CD14-positive monocyte (primary cell): Measurements from ENCODE around the gene FIGN. TPM values are rescaled to one million over a fixed set of nuclear protein-coding genes. Genes with fewer than 3 reads are reported as not detected.

Experiments used
- DNase-seq, 3 donors: peaks; one replicate each; pipeline ENCODE4 v3.0.0-alpha.2; 2011 to 2022
- H2AFZ ChIP-seq: 2 replicates; pipeline ENCODE4 v1.6.0; 2012; ENCODE audit warnings: mild to moderate bottlenecking, low read depth, low read length, inconsistent platforms; ENCODE audit not compliant: insufficient read depth, poor library complexity, severe bottlenecking
- H3K27ac ChIP-seq, 2 donors: 1 replicate in 1 of 2; 2 replicates in 1 of 2; pipeline ENCODE4 v1.5.1; 2012 to 2013; ENCODE audit warnings: low read length in 2 of 2, control low read depth in 1 of 2, inconsistent platforms in 1 of 2, low read depth in 1 of 2, mild to moderate bottlenecking in 1 of 2
- H3K27me3 ChIP-seq, 2 donors: one replicate each; pipeline versions ENCODE4 v1.6.0 to v1.6.1; 2011 to 2013; ENCODE audit warnings: low read length in 2 of 2; ENCODE audit not compliant: control insufficient read depth in 2 of 2, insufficient read depth in 2 of 2
- H3K36me3 ChIP-seq, 2 donors: replicated peaks in 1 of 2; 1 replicate in 1 of 2; 2 replicates in 1 of 2; pipeline versions ENCODE4 v1.5.1 to v1.6.1; 2012 to 2013; ENCODE audit warnings: low read length in 2 of 2, control low read depth in 1 of 2, inconsistent platforms in 1 of 2, mild to moderate bottlenecking in 1 of 2; ENCODE audit not compliant: insufficient read depth in 2 of 2, control insufficient read depth in 1 of 2
- H3K4me1 ChIP-seq, 2 donors: 1 replicate in 1 of 2; 2 replicates in 1 of 2; pipeline versions ENCODE4 v1.5.1 to v1.6.1; 2012 to 2013; ENCODE audit warnings: low read length in 2 of 2, control low read depth in 1 of 2, inconsistent platforms in 1 of 2, mild to moderate bottlenecking in 1 of 2, moderate library complexity in 1 of 2; ENCODE audit not compliant: insufficient read depth in 2 of 2, control insufficient read depth in 1 of 2
- H3K4me2 ChIP-seq: replicated peaks from 2 replicates; pipeline ENCODE3; 2012; ENCODE audit warnings: low read length, moderate library complexity, mild to moderate bottlenecking; ENCODE audit not compliant: poor library complexity, severe bottlenecking; ENCODE audit errors: extremely low read depth
- H3K4me3 ChIP-seq, 3 experiments: fragments of 200-600 bp in 1 of 3; sonication (generic) in 1 of 3; replicated peaks in 1 of 3; 1 replicate in 2 of 3; 2 replicates in 1 of 3; pipeline ENCODE4 v1.5.1; 2011 to 2013; ENCODE audit warnings: low read length in 3 of 3, mild to moderate bottlenecking in 3 of 3, control low read depth in 2 of 3, low read depth in 2 of 3, inconsistent platforms in 1 of 3, moderate library complexity in 1 of 3
- H3K79me2 ChIP-seq: 2 replicates; pipeline ENCODE4 v1.6.0; 2012; ENCODE audit warnings: mild to moderate bottlenecking, control low read depth, inconsistent platforms, low read length, moderate library complexity; ENCODE audit not compliant: insufficient read depth
- H3K9ac ChIP-seq: 2 replicates; pipeline ENCODE4 v1.6.0; 2017; ENCODE audit warnings: low read length, mild to moderate bottlenecking; ENCODE audit not compliant: insufficient read depth, poor library complexity, severe bottlenecking
- H3K9me3 ChIP-seq, 2 donors: replicated peaks in 1 of 2; 1 replicate in 1 of 2; 2 replicates in 1 of 2; pipeline versions ENCODE4 v1.5.1 to v1.6.1; 2012 to 2013; ENCODE audit warnings: low read length in 2 of 2, control low read depth in 1 of 2; ENCODE audit not compliant: control insufficient read depth in 1 of 2, insufficient read depth in 1 of 2
- H4K20me1 ChIP-seq: 2 replicates; pipeline ENCODE4 v1.6.0; 2012; ENCODE audit warnings: mild to moderate bottlenecking, low read length, control low read depth, moderate library complexity; ENCODE audit not compliant: insufficient read depth
- H3K27ac Mint-ChIP-seq, 7 donors: one replicate each; pipeline ENCODE4 v1.8.0; 2020; ENCODE audit warnings: mild to moderate bottlenecking in 7 of 7, mixed read lengths in 7 of 7, moderate library complexity in 6 of 7, inconsistent platforms in 2 of 7
- H3K27me3 Mint-ChIP-seq, 3 donors: one replicate each; pipeline ENCODE4 v1.8.0; 2021 to 2022; ENCODE audit warnings: low read depth in 3 of 3, mild to moderate bottlenecking in 3 of 3, mixed read lengths in 3 of 3, moderate library complexity in 3 of 3, inconsistent platforms in 1 of 3
- H3K36me3 Mint-ChIP-seq, 2 donors: one replicate each; pipeline ENCODE4 v1.8.0; 2020; ENCODE audit warnings: mixed read lengths in 2 of 2, inconsistent platforms in 1 of 2, mild to moderate bottlenecking in 1 of 2
- H3K4me1 Mint-ChIP-seq: one replicate; pipeline ENCODE4 v1.8.0; 2020; ENCODE audit warnings: mild to moderate bottlenecking, mixed read lengths
- H3K4me3 Mint-ChIP-seq, 2 donors: one replicate each; pipeline ENCODE4 v1.8.0; 2020; ENCODE audit warnings: mild to moderate bottlenecking in 2 of 2, mixed read lengths in 2 of 2, moderate library complexity in 1 of 2
- H3K9me3 Mint-ChIP-seq, 7 donors: one replicate each; pipeline ENCODE4 v1.8.0; 2020 to 2022; ENCODE audit warnings: mixed read lengths in 7 of 7, mild to moderate bottlenecking in 6 of 7, moderate library complexity in 6 of 7, inconsistent platforms in 2 of 7
- WGBS: methylation state at CpG from one replicate; pipeline ENCODE4 v1.1.5; 2013; ENCODE audit warnings: missing lambda C conversion rate; ENCODE audit not compliant: insufficient coverage; 5-methylcytosine and 5-hydroxymethylcytosine counted together
- intact Hi-C, 2 donors: fragments of 100-400 bp; cut with micrococcal nuclease; formaldehyde crosslinking; loops; one replicate each; pipeline versions ENCODE4 v1.15.0 to v1.15.1; 2023
- polyA plus RNA-seq, 3 donors: library from polyadenylated mRNA; depleted of rRNA in 1 of 3; unstranded in 2 of 3; stranded (reverse) in 1 of 3; fragments of 300-500 nt in 2 of 3; fragments of >200 nt in 1 of 3; fragmentation: Illumina TruSeq in 2 of 3; gene quantifications; 1 replicate in 2 of 3; 2 replicates in 1 of 3; pipeline ENCODE4 v1.2.3, GENCODE V29; 2012 to 2021
- TF ChIP-seq, protein P1 (sequence below): fragments of 200-600 bp; IDR thresholded peaks from one replicate; pipeline ENCODE4 v1.8.0; 2022; ENCODE audit warnings: antibody characterized with exemption, mild to moderate bottlenecking

Gene FIGN
- polyA plus RNA-seq, 3 donors, result not detected

DNA sequence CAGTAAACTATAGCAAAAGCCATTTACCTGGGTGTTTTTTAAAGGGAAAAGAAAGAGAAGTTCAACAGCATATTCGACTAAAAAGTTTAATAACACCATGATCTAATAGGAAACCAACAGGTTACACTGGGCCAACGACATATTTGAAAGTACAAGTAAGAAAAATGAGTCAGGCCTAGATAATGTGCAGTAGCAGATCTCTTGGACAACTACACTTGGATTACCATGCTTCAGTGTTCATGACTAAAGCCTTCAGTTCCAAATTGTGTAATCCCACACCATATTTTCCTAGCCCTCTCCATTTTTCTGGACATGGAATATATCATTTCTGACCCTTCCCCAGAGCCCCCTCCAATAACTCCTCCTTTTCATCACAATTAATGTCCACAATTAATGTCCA lies 39.1 kb upstream of the FIGN start:
- Mint-ChIP-seq H3K27ac (no peak overlapping the region), H3K9me3 (peaks cover 0 to 4% (median 2%) of the 10 kb centered on the region in 7 donors), H3K36me3 (no peaks in the 10 kb centered on the region), H3K4me1 (no peaks in the 10 kb centered on the region), H3K27me3 (no peaks in the 10 kb centered on the region), H3K4me3 (no peak overlapping the region)
- Histone ChIP-seq H3K4me3 (no peak overlapping the region), H3K27me3 (no peaks in the 10 kb centered on the region), H4K20me1 (no peaks in the 10 kb centered on the region), H2AFZ (no peak overlapping the region), H3K9ac (no peak overlapping the region), H3K36me3 (no peaks in the 10 kb centered on the region), H3K9me3 (no peaks in the 10 kb centered on the region), H3K79me2 (no peaks in the 10 kb centered on the region), H3K4me2 (no peak overlapping the region), H3K4me1 (no peaks in the 10 kb centered on the region), H3K27ac (no peak overlapping the region)
- intact Hi-C loops, result no loop called here
- DNase-seq, result no peak
- TF ChIP-seq, protein P1, sequence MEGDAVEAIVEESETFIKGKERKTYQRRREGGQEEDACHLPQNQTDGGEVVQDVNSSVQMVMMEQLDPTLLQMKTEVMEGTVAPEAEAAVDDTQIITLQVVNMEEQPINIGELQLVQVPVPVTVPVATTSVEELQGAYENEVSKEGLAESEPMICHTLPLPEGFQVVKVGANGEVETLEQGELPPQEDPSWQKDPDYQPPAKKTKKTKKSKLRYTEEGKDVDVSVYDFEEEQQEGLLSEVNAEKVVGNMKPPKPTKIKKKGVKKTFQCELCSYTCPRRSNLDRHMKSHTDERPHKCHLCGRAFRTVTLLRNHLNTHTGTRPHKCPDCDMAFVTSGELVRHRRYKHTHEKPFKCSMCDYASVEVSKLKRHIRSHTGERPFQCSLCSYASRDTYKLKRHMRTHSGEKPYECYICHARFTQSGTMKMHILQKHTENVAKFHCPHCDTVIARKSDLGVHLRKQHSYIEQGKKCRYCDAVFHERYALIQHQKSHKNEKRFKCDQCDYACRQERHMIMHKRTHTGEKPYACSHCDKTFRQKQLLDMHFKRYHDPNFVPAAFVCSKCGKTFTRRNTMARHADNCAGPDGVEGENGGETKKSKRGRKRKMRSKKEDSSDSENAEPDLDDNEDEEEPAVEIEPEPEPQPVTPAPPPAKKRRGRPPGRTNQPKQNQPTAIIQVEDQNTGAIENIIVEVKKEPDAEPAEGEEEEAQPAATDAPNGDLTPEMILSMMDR, result no peak
- WGBS, result no CpG with 5 or more reads among the region's 2 CpGs

DNA sequence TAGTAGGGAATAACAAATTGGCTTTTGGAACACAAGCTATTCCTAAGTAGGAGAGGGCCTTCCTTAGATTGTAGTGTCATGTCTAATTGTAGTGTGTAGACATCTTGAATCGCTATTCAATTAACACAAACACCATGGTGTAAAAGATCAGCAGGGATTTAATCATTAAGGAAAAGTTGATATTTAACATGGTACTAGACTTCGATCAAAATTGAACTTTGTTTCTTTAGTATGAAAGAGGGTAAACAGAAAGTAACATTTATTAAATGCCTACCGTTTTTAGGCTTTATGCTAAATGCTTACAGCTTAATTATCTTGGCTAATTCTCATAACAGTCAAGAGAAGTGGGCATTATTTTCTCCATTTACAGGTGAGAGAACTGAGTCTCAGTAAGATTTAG lies 37.5 kb upstream of the FIGN start:
- H3K4me3 ChIP-seq, result no peak overlapping the region
- no peak overlapping the region for H3K4me3 Mint-ChIP-seq
- TF ChIP-seq, protein P1, result no peak
- H3K27ac ChIP-seq, result no peak overlapping the region
- H2AFZ ChIP-seq, result no peak overlapping the region
- H3K4me1 ChIP-seq, result no peaks in the 10 kb centered on the region
- no CpG with 5 or more reads among the region's 3 CpGs for WGBS
- H3K27me3 Mint-ChIP-seq, result no peaks in the 10 kb centered on the region
- no peak overlapping the region for H3K9ac ChIP-seq
- no peaks in the 10 kb centered on the region for H3K79me2 ChIP-seq
- DNase-seq, result no peak
- no peak overlapping the region for H3K27ac Mint-ChIP-seq
- intact Hi-C loops, result no loop called here
- H4K20me1 ChIP-seq, result no peaks in the 10 kb centered on the region
- H3K4me1 Mint-ChIP-seq, result no peaks in the 10 kb centered on the region
- H3K27me3 ChIP-seq, result no peaks in the 10 kb centered on the region
- no peak overlapping the region for H3K4me2 ChIP-seq
- no peaks in the 10 kb centered on the region for H3K9me3 ChIP-seq
- H3K9me3 Mint-ChIP-seq, result peaks cover 0 to 4% (median 0%) of the 10 kb centered on the region in 7 donors
- H3K36me3 Mint-ChIP-seq, result no peaks in the 10 kb centered on the region
- no peaks in the 10 kb centered on the region for H3K36me3 ChIP-seq
